Vagina (tissue), 2 donors: ENCODE results near the gene RPL3.

Source experiments
- POLR2AphosphoS5 ChIP-seq, 2 donors: sonication (generic); formaldehyde crosslinking; IDR thresholded peaks; one replicate each; pipeline ENCODE4 v1.9.0; 2017; ENCODE audit warnings: antibody characterized with exemption in 2 of 2, mild to moderate bottlenecking in 2 of 2, low read depth in 1 of 2; ENCODE audit not compliant: insufficient read depth in 1 of 2
- TF ChIP-seq, protein P1 (sequence below), 3 experiments: fragments of 450-650 bp in 2 of 3; fragments of 200-600 bp in 1 of 3; sonication (generic) in 1 of 3; IDR thresholded peaks; one replicate each; pipeline ENCODE4 v1.5.1; 2017 to 2019; ENCODE audit warnings: antibody characterized with exemption in 3 of 3, mild to moderate bottlenecking in 2 of 3, moderate library complexity in 2 of 3

DNA sequence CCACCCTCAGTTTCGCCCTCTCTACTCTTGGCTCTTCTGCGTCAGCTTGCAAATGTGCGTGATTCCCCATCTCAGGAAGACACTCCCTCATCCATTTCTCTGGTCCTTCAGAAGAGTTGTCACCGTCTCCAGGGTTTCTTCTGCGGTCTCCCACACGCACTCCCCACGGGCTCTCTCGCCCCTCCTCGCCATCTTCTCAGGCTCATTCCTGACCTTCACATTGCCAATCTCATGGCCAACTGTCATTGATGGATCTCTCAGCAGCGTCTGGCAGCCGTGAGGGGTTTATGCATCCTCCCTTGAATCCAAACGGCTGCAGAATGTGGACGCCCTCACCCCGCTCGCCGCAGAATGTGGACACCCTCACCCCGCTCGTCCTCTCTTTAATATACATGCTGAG, 40.8 kb upstream of the RPL3 start:
- TF ChIP-seq, protein P1, sequence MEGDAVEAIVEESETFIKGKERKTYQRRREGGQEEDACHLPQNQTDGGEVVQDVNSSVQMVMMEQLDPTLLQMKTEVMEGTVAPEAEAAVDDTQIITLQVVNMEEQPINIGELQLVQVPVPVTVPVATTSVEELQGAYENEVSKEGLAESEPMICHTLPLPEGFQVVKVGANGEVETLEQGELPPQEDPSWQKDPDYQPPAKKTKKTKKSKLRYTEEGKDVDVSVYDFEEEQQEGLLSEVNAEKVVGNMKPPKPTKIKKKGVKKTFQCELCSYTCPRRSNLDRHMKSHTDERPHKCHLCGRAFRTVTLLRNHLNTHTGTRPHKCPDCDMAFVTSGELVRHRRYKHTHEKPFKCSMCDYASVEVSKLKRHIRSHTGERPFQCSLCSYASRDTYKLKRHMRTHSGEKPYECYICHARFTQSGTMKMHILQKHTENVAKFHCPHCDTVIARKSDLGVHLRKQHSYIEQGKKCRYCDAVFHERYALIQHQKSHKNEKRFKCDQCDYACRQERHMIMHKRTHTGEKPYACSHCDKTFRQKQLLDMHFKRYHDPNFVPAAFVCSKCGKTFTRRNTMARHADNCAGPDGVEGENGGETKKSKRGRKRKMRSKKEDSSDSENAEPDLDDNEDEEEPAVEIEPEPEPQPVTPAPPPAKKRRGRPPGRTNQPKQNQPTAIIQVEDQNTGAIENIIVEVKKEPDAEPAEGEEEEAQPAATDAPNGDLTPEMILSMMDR (IDR thresholded peaks at IDR 0.05): no peak
- no peak for TF ChIP-seq POLR2AphosphoS5 (IDR thresholded peaks at IDR 0.05; ENCODE audit: insufficient read depth in 1 of 2, low read depth in 1 of 2)
